Hepatocyte (in vitro differentiated cells): Measurements from ENCODE around the gene EAF1.

Experiments used
- EZH2 ChIP-seq: fragments of 200-600 bp; sonication (generic); IDR thresholded peaks from 2 replicates; pipeline ENCODE4 v1.6.1; 2016; ENCODE audit warnings: antibody characterized with exemption, mild to moderate bottlenecking, borderline replicate concordance
- EZH2phosphoT487 ChIP-seq: fragments of 200-600 bp; sonication (generic); IDR thresholded peaks from one replicate; pipeline ENCODE4 v1.6.1; 2018; ENCODE audit warnings: antibody characterized with exemption, mild to moderate bottlenecking, low read depth, moderate library complexity; ENCODE audit not compliant: unreplicated experiment, severe bottlenecking
- TF ChIP-seq, protein P1 (sequence below): fragments of 200-600 bp; sonication (generic); IDR thresholded peaks from 2 replicates; pipeline ENCODE4 v1.5.1; 2016; ENCODE audit warnings: antibody characterized with exemption, mild to moderate bottlenecking; ENCODE audit not compliant: poor library complexity

DNA sequence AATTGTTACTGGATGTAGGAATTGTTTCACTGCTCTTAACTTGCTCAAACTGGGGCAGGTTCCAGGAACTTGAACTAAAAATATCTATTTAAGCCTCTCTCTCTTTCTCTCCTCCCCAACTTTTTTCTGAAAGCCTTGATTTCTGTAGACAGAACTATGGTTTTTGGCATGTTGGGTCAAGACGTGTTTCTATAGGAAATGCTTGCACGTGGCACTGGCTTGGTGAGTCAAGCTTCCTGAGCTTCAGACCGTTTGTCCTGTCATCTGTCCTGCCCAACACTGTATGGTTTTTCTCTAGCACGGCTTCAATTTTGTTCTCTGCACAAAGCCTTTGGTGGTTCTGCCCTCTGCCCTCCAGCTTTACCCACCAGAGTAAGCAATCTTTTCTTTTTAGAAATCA, 13.5 kb downstream of the EAF1 start:
- TF ChIP-seq, protein P1, sequence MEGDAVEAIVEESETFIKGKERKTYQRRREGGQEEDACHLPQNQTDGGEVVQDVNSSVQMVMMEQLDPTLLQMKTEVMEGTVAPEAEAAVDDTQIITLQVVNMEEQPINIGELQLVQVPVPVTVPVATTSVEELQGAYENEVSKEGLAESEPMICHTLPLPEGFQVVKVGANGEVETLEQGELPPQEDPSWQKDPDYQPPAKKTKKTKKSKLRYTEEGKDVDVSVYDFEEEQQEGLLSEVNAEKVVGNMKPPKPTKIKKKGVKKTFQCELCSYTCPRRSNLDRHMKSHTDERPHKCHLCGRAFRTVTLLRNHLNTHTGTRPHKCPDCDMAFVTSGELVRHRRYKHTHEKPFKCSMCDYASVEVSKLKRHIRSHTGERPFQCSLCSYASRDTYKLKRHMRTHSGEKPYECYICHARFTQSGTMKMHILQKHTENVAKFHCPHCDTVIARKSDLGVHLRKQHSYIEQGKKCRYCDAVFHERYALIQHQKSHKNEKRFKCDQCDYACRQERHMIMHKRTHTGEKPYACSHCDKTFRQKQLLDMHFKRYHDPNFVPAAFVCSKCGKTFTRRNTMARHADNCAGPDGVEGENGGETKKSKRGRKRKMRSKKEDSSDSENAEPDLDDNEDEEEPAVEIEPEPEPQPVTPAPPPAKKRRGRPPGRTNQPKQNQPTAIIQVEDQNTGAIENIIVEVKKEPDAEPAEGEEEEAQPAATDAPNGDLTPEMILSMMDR = no peak
- TF ChIP-seq EZH2phosphoT487 (no peak), EZH2 (no peak)
